ENCODE results near the gene RAET1G. TPM values are rescaled to one million over a fixed set of nuclear protein-coding genes. Genes with fewer than 3 reads are reported as not detected.

Gene RAET1G
- total and polyA plus RNA-seq, 9 of the 15 experiments (the other 6 are each of a cell fraction or from before 2014, with no cell fraction given): 0.11 TPM; not detected in 8

- TF ChIP-seq ATF6 (CRISPR knock-in tag; IDR thresholded peaks at IDR 0.05): no peak
- 0 out of 4 replicates have a peak, but pooled peaks of 1 of the 2 experiments have one; percentile 8 for TF ChIP-seq RCOR1 (IDR thresholded peaks at IDR 0.05; ENCODE audit: borderline replicate concordance in 1 of 2, low read depth in 2 of 2, low read length in 2 of 2)
- TF ChIP-seq BRF2 (IDR thresholded peaks at IDR 0.05; ENCODE audit: borderline replicate concordance, insufficient read depth, insufficient read length): no peak
- TF ChIP-seq MEF2D (tag; conservative IDR thresholded peaks at IDR 0.05; ENCODE audit: low read depth): no peak
- no peak for TF ChIP-seq CUX1 (CRISPR knock-in tag; IDR thresholded peaks at IDR 0.05)
- TF ChIP-seq SMAD1 (IDR thresholded peaks at IDR 0.05; ENCODE audit: low read depth, low read length, partially characterized antibody): no peak
- no peak for TF ChIP-seq SIN3B (IDR thresholded peaks at IDR 0.05; ENCODE audit: low read depth)
- no peak for TF ChIP-seq ZNF197 (CRISPR knock-in tag; IDR thresholded peaks at IDR 0.05; ENCODE audit: low read depth)
- TF ChIP-seq ZFP36 (IDR thresholded peaks at IDR 0.05; ENCODE audit: low read depth, low read length, partially characterized antibody): no peak
- TF ChIP-seq THAP7 (CRISPR knock-in tag; IDR thresholded peaks at IDR 0.05): no peak
- TF ChIP-seq MCM7 (IDR thresholded peaks at IDR 0.05): no peak
- TF ChIP-seq ZNF121 (CRISPR knock-in tag; conservative IDR thresholded peaks at IDR 0.05): no peak
- TF ChIP-seq CTCF (IDR thresholded peaks at IDR 0.05 in 2 of 3, conservative IDR thresholded peaks at IDR 0.05 in 1 of 3; ENCODE audit: insufficient read depth in 2 of 3, low read depth in 1 of 3, low read length in 3 of 3): no peak
- no peak for TF ChIP-seq CHCHD3 (CRISPR knock-in tag; IDR thresholded peaks at IDR 0.05)
- TF ChIP-seq CREM (IDR thresholded peaks at IDR 0.05; ENCODE audit: low read depth): no peak
- no peak for TF ChIP-seq ZNF586 (CRISPR knock-in tag; conservative IDR thresholded peaks at IDR 0.05)
- no peak for TF ChIP-seq MYBL2 (IDR thresholded peaks at IDR 0.05; ENCODE audit: low read depth)
- TF ChIP-seq MYBL2 (CRISPR knock-in tag; IDR thresholded peaks at IDR 0.05; ENCODE audit: borderline replicate concordance): no peak
- TF ChIP-seq ZNF184 (CRISPR knock-in tag; IDR thresholded peaks at IDR 0.05): no peak
These were observed 40.2 kb upstream of the RAET1G start (continued) for GRCh38 chr6:149963212-149963461.
